ENCODE measurements around the gene SCUBE1.

DNA sequence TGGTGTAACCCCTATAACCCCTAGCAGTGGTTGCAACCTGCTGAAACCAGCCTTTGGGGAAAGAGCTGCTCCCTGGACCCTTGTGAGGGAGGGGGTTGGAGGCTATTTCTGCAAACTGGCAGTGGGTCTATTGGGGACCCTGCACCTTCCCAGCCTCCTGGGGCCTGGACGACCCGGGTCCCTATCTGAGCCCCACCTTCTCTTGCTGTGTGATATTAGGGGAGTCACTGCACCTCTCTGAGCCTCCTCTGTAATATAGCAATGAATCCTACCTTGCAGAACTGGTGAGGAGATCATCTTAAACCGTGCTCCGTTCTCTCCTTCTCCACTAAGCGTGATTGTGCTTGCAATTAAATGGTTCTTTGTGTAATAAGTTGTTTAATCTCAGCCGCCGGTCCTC is 44.6 kb upstream of the SCUBE1 start:
- TF ChIP-seq CTCF (IDR thresholded peaks at IDR 0.05) (no peak), POLR2A (IDR thresholded peaks at IDR 0.05; ENCODE audit: low read depth) (no peak), POLR2AphosphoS5 (IDR thresholded peaks at IDR 0.05) (no peak), EP300 (IDR thresholded peaks at IDR 0.05) (no peak)
